NCI-H2227 treated with DMSO at 0.1 percent for 48 hours (cell line): ENCODE data around the gene DYSF.
A peak's percentile ranks its signal among the peaks of the same experiment; 100 is the strongest.

Experiments
- DNase-seq: peaks from one replicate; lab custom pipeline; 2025; lab: John Stamatoyannopoulos, UW

The DYSF gene

GRCh38 chr2:71614976-71615766, 161.8 kb downstream of the DYSF start:
- DNase-seq, result no peak

GRCh38 chr2:71615767-71616730, 162.7 kb downstream of the DYSF start:
- DNase-seq, result no peak

- no peak for DNase-seq
These were observed 163.9 kb downstream of the DYSF start for GRCh38 chr2:71617266-71617665.

- no peak for DNase-seq
These were observed 165.2 kb downstream of the DYSF start for GRCh38 chr2:71618327-71619113.

- DNase-seq, result no peak
These were observed 165.9 kb downstream of the DYSF start for GRCh38 chr2:71619230-71619741.

GRCh38 chr2:71620116-71620515, 166.8 kb downstream of the DYSF start:
- no peak for DNase-seq

GRCh38 chr2:71620851-71621251, 167.5 kb downstream of the DYSF start:
- no peak for DNase-seq

GRCh38 chr2:71629273-71629672, 175.9 kb downstream of the DYSF start:
- DNase-seq, result no peak

- no peak for DNase-seq
These were observed 176.6 kb downstream of the DYSF start for GRCh38 chr2:71629771-71630453.

GRCh38 chr2:71630454-71631328, 177.3 kb downstream of the DYSF start:
- DNase-seq, result no peak

- peak; percentile 9 for DNase-seq
These were observed 178.1 kb downstream of the DYSF start for GRCh38 chr2:71631411-71631931.

GRCh38 chr2:71633086-71633485, 179.7 kb downstream of the DYSF start:
- DNase-seq, result no peak

GRCh38 chr2:71634567-71634966, 181.2 kb downstream of the DYSF start:
- no peak for DNase-seq

GRCh38 chr2:71635798-71636197, 182.4 kb downstream of the DYSF start:
- no peak for DNase-seq

- DNase-seq, result no peak
These were observed 183.8 kb downstream of the DYSF start for GRCh38 chr2:71637168-71637567.

- no peak for DNase-seq
These were observed 184.4 kb downstream of the DYSF start for GRCh38 chr2:71637736-71638135.

- no peak for DNase-seq
These were observed 186.4 kb downstream of the DYSF start for GRCh38 chr2:71639735-71640134.

GRCh38 chr2:71640489-71640888, 187.1 kb downstream of the DYSF start:
- DNase-seq, result no peak

GRCh38 chr2:71643674-71644357, 190.5 kb downstream of the DYSF start:
- DNase-seq, result no peak
